DND-41 (cell line): ENCODE measurements around the gene CREBBP.

Experiments used
- ATAC-seq: fragments of 200-7000 bp; cut with Tn5 transposase; 3 replicates; pipeline ENCODE4 v1.9.1; 2021; ENCODE audit warnings: low read depth; ENCODE audit not compliant: insufficient read depth
- DNase-seq: peaks from one replicate; pipeline ENCODE4 v3.0.0-alpha.2; 2020
- H2AFZ ChIP-seq: 2 replicates; pipeline ENCODE4 v1.6.0; 2012; ENCODE audit warnings: low read depth, low read length
- H3K27ac ChIP-seq: 2 replicates; pipeline ENCODE4 v1.5.1; 2012; ENCODE audit warnings: low read length, inconsistent platforms
- H3K27me3 ChIP-seq: fragments of 200-600 bp; sonication (generic); 2 replicates; pipeline ENCODE4 v1.6.0; 2012; ENCODE audit warnings: low read length, mild to moderate bottlenecking, inconsistent platforms; ENCODE audit not compliant: insufficient read depth, poor library complexity
- H3K36me3 ChIP-seq: 2 replicates; pipeline ENCODE4 v1.5.1; 2012; ENCODE audit warnings: low read length, inconsistent platforms; ENCODE audit not compliant: insufficient read depth
- H3K4me1 ChIP-seq: 2 replicates; pipeline ENCODE4 v1.5.1; 2012; ENCODE audit warnings: mild to moderate bottlenecking, low read length; ENCODE audit not compliant: insufficient read depth
- H3K4me2 ChIP-seq: 2 replicates; pipeline ENCODE4 v1.6.0; 2012; ENCODE audit warnings: mild to moderate bottlenecking, moderate library complexity, low read length, inconsistent platforms; ENCODE audit not compliant: insufficient read depth
- H3K4me3 ChIP-seq, 2 experiments: fragments of 200-600 bp in 1 of 2; shearing (Covaris generic) in 1 of 2; 2 replicates each; pipeline ENCODE4 v1.5.1; 2012 to 2016; ENCODE audit warnings: inconsistent platforms in 2 of 2, low read length in 2 of 2, mild to moderate bottlenecking in 2 of 2, low read depth in 1 of 2, moderate library complexity in 1 of 2
- H3K79me2 ChIP-seq: 2 replicates; pipeline ENCODE4 v1.6.0; 2012; ENCODE audit warnings: low read length, inconsistent platforms; ENCODE audit not compliant: insufficient read depth
- H3K9ac ChIP-seq: 2 replicates; pipeline ENCODE4 v1.6.0; 2012; ENCODE audit warnings: low read depth, mild to moderate bottlenecking, inconsistent platforms, low read length, moderate library complexity
- H3K9me3 ChIP-seq: 2 replicates; pipeline ENCODE4 v1.5.1; 2012; ENCODE audit warnings: low read length, moderate library complexity, mild to moderate bottlenecking, inconsistent platforms; ENCODE audit not compliant: insufficient read depth, severe bottlenecking
- H4K20me1 ChIP-seq: 2 replicates; pipeline ENCODE4 v1.6.0; 2012; ENCODE audit warnings: low read length; ENCODE audit not compliant: insufficient read depth
- CTCF ChIP-seq: IDR thresholded peaks from 2 replicates; pipeline ENCODE4 v1.5.1; 2012; ENCODE audit warnings: borderline replicate concordance, low read length, moderate library complexity, mild to moderate bottlenecking; ENCODE audit not compliant: poor library complexity, severe bottlenecking; ENCODE audit errors: extremely low read depth
- EZH2 ChIP-seq: IDR thresholded peaks from 3 replicates; pipeline ENCODE4 v1.6.1; 2012; ENCODE audit warnings: borderline replicate concordance, low read depth, mild to moderate bottlenecking, moderate library complexity, low read length, inconsistent platforms; ENCODE audit not compliant: severe bottlenecking

Gene CREBBP

GRCh38 chr16:3866703-3867431 is 13.6 kb downstream of the CREBBP start:
- Histone ChIP-seq H3K4me3 (no peak overlapping the region), H3K9ac (no peak overlapping the region), H3K36me3 (peaks cover 3% of the 10 kb centered on the region; the same call in 1 of the 2 replicates), H3K4me2 (no peak overlapping the region), H3K79me2 (peaks cover 100% of the 10 kb centered on the region), H3K4me1 (no peaks in the 10 kb centered on the region), H3K27me3 (no peaks in the 10 kb centered on the region), H3K27ac (no peak overlapping the region), H4K20me1 (peaks cover 95% of the 10 kb centered on the region), H3K9me3 (no peaks in the 10 kb centered on the region), H2AFZ (no peak overlapping the region)
- TF ChIP-seq CTCF: no peak
- no peak for TF ChIP-seq EZH2
- ATAC-seq (no peak), DNase-seq (no peak)

- Histone ChIP-seq H4K20me1 (peaks cover 92% of the 10 kb centered on the region), H3K27me3 (no peaks in the 10 kb centered on the region), H3K27ac (no peak overlapping the region), H3K36me3 (peaks cover 3% of the 10 kb centered on the region; the same call in 1 of the 2 replicates), H3K4me2 (no peak overlapping the region), H3K9ac (no peak overlapping the region), H3K79me2 (peaks cover 100% of the 10 kb centered on the region), H3K4me3 (no peak overlapping the region), H3K4me1 (no peaks in the 10 kb centered on the region), H3K9me3 (no peaks in the 10 kb centered on the region), H2AFZ (no peak overlapping the region)
- DNase-seq (no peak), ATAC-seq (no peak)
- TF ChIP-seq EZH2: no peak
Measured at GRCh38 chr16:3865241-3865640, 15.3 kb downstream of the CREBBP start.

GRCh38 chr16:3864562-3864961 is 16.0 kb downstream of the CREBBP start:
- Histone ChIP-seq H3K4me1 (no peaks in the 10 kb centered on the region), H3K27ac (no peak overlapping the region)

GRCh38 chr16:3863587-3863986 is 16.9 kb downstream of the CREBBP start:
- Histone ChIP-seq H3K9me3 (no peaks in the 10 kb centered on the region), H3K36me3 (no peaks in the 10 kb centered on the region), H3K4me2 (no peak overlapping the region), H4K20me1 (peaks cover 92% of the 10 kb centered on the region), H3K79me2 (peaks cover 100% of the 10 kb centered on the region), H3K27me3 (no peaks in the 10 kb centered on the region), H3K4me3 (no peak overlapping the region), H3K27ac (no peak overlapping the region), H3K4me1 (no peaks in the 10 kb centered on the region), H2AFZ (no peak overlapping the region), H3K9ac (no peak overlapping the region)
- ATAC-seq (no peak), DNase-seq (no peak)
- TF ChIP-seq CTCF: no peak
- TF ChIP-seq EZH2: no peak

More at GRCh38 chr16:3864562-3864961, 16.0 kb downstream of the CREBBP start:
- peaks cover 100% of the 10 kb centered on the region for H3K79me2 ChIP-seq
- H4K20me1 ChIP-seq: peaks cover 94% of the 10 kb centered on the region
- DNase-seq (no peak), ATAC-seq (no peak)
- H3K4me3 ChIP-seq: no peak overlapping the region
- no peaks in the 10 kb centered on the region for H3K9me3 ChIP-seq
- TF ChIP-seq CTCF (no peak), EZH2 (no peak)
- H3K4me2 ChIP-seq: no peak overlapping the region
- peaks cover 3% of the 10 kb centered on the region; the same call in 1 of the 2 replicates for H3K36me3 ChIP-seq
- H3K9ac ChIP-seq: no peak overlapping the region
- no peak overlapping the region for H2AFZ ChIP-seq
- no peaks in the 10 kb centered on the region for H3K27me3 ChIP-seq
